ENCODE results near the gene GRPEL2. TPM values are rescaled to one million over a fixed set of nuclear protein-coding genes. Genes with fewer than 3 reads are reported as not detected.

GRPEL2 gene
- 10 to 100 TPM in 1 of 4 donors, 1 to 10 TPM in 3; 2.2 to 10.6 (median 6.4) TPM for total RNA-seq

- peaks cover 4 to 28% (median 12%) of the 10 kb centered on the region in 4 donors for H3K4me1 ChIP-seq
- no peaks in the 10 kb centered on the region for H3K9me3 ChIP-seq
- peak within 1 kb of the TSS; percentile 76 to 91 (median 87) for H3K27ac ChIP-seq
- peak within 1 kb of the TSS; percentile 50 to 84 (median 61) for H3K4me3 ChIP-seq
- peak; percentile 96 for DNase-seq
- TF ChIP-seq, protein P1, sequence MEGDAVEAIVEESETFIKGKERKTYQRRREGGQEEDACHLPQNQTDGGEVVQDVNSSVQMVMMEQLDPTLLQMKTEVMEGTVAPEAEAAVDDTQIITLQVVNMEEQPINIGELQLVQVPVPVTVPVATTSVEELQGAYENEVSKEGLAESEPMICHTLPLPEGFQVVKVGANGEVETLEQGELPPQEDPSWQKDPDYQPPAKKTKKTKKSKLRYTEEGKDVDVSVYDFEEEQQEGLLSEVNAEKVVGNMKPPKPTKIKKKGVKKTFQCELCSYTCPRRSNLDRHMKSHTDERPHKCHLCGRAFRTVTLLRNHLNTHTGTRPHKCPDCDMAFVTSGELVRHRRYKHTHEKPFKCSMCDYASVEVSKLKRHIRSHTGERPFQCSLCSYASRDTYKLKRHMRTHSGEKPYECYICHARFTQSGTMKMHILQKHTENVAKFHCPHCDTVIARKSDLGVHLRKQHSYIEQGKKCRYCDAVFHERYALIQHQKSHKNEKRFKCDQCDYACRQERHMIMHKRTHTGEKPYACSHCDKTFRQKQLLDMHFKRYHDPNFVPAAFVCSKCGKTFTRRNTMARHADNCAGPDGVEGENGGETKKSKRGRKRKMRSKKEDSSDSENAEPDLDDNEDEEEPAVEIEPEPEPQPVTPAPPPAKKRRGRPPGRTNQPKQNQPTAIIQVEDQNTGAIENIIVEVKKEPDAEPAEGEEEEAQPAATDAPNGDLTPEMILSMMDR (IDR thresholded peaks at IDR 0.05) = peak in 1 of 5 experiments; percentile 5
- TF ChIP-seq EP300 (IDR thresholded peaks at IDR 0.05; ENCODE audit: low read depth) (no peak), POLR2A (IDR thresholded peaks at IDR 0.05) (peak; percentile 58), POLR2AphosphoS5 (IDR thresholded peaks at IDR 0.05) (peak; percentile 76 to 91 (median 82))
- in situ Hi-C loops (cut with MboI; ENCODE audit: low pct_ligation_motif_present in 1 of 4, low pct_unique_long_range_greater_than_20kb in 1 of 4, low sequenced_read_pairs in 3 of 4) = loop anchor here in 1 of 4 donors (25.0 kb wide), 1 partner anchor 217 kb away; the partner anchor contains the start of gene CSNK1A1
- no peaks in the 10 kb centered on the region for H3K27me3 ChIP-seq
- 0 to 1% methylated on average over 2 to 42 of the region's 54 CpGs for WGBS, 2 donors (ENCODE audit: low coverage in 1 of 2)
- intact Hi-C loops (cut with DNase I; ENCODE audit: low total_unique reads) = no loop called here
- peaks cover 0 to 14% (median 7%) of the 10 kb centered on the region in 4 donors for H3K36me3 ChIP-seq
Observed at GRCh38 chr5:149345147-149345891, at the start of gene GRPEL2. Gene GRPEL2 (plus strand): TSS chr5:149345499. CDS start chr5:149345540, 41 bp downstream.

- intact Hi-C loops (cut with DNase I; ENCODE audit: low total_unique reads) = no loop called here
- no peaks in the 10 kb centered on the region for H3K27me3 ChIP-seq
- H3K9me3 ChIP-seq = no peaks in the 10 kb centered on the region
- H3K36me3 ChIP-seq = no peaks in the 10 kb centered on the region
- no peak overlapping the region for H3K27ac ChIP-seq
- WGBS, 2 donors (ENCODE audit: low coverage in 1 of 2) = 76% methylated on average over 5 of the region's 5 CpGs; no CpG with 5 or more reads in 1 of the 2 donors
- no peak for DNase-seq
- TF ChIP-seq EP300 (IDR thresholded peaks at IDR 0.05; ENCODE audit: low read depth) (no peak), POLR2A (IDR thresholded peaks at IDR 0.05) (no peak), POLR2AphosphoS5 (IDR thresholded peaks at IDR 0.05) (no peak)
- TF ChIP-seq, protein P1 (IDR thresholded peaks at IDR 0.05) = no peak
- H3K4me1 ChIP-seq = no peaks in the 10 kb centered on the region
- in situ Hi-C loops (cut with MboI; ENCODE audit: low pct_ligation_motif_present in 1 of 4, low pct_unique_long_range_greater_than_20kb in 1 of 4, low sequenced_read_pairs in 3 of 4) = no loop called here
- no peak overlapping the region for H3K4me3 ChIP-seq
Observed at GRCh38 chr5:149297340-149298025, 47.8 kb upstream of the GRPEL2 start.

DNA sequence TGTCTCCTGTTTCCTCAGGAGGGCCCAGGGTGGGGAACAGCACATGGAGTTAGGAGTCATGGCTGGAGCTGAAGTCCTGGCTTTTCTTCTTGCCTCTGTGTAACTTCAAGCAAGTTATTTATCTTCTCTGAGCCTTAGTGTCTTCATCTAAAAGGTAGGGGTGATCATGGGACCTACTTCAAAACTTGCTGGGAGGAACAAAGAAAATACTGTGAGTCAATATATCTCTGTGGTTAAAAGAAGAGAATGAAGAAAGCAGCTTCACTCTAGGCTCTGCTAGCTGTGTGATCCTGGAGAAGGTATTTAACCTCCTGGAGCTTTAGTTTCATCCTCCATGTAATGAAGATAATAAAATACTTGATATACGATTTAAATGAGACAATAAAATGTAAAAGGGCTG, 47.1 kb upstream of the GRPEL2 start:
- intact Hi-C loops (cut with DNase I; ENCODE audit: low total_unique reads) (no loop called here), in situ Hi-C loops (cut with MboI; ENCODE audit: low pct_ligation_motif_present in 1 of 4, low pct_unique_long_range_greater_than_20kb in 1 of 4, low sequenced_read_pairs in 3 of 4) (no loop called here)
- Histone ChIP-seq H3K4me3 (no peak overlapping the region), H3K27me3 (no peaks in the 10 kb centered on the region), H3K36me3 (no peaks in the 10 kb centered on the region), H3K4me1 (no peaks in the 10 kb centered on the region), H3K27ac (peak overlapping the region in 1 of 4 donors; percentile 3), H3K9me3 (no peaks in the 10 kb centered on the region)
- 33 to 36% methylated on average over 1 of the region's 1 CpG for WGBS, 2 donors (ENCODE audit: low coverage in 1 of 2)
- no peak for DNase-seq
- TF ChIP-seq EP300 (IDR thresholded peaks at IDR 0.05; ENCODE audit: low read depth) (no peak), POLR2A (IDR thresholded peaks at IDR 0.05) (no peak), POLR2AphosphoS5 (IDR thresholded peaks at IDR 0.05) (no peak)
- TF ChIP-seq, protein P1 (IDR thresholded peaks at IDR 0.05) = no peak

- Histone ChIP-seq H3K27me3 (no peaks in the 10 kb centered on the region), H3K4me1 (no peaks in the 10 kb centered on the region), H3K9me3 (no peaks in the 10 kb centered on the region), H3K36me3 (no peaks in the 10 kb centered on the region), H3K27ac (peak overlapping the region in 1 of 4 donors; percentile 3), H3K4me3 (no peak overlapping the region)
- TF ChIP-seq EP300 (IDR thresholded peaks at IDR 0.05; ENCODE audit: low read depth) = no peak
- TF ChIP-seq POLR2AphosphoS5 (IDR thresholded peaks at IDR 0.05) = no peak
- TF ChIP-seq POLR2A (IDR thresholded peaks at IDR 0.05) = no peak
- TF ChIP-seq, protein P1 (IDR thresholded peaks at IDR 0.05) = no peak
- intact Hi-C loops (cut with DNase I; ENCODE audit: low total_unique reads) (no loop called here), in situ Hi-C loops (cut with MboI; ENCODE audit: low pct_ligation_motif_present in 1 of 4, low pct_unique_long_range_greater_than_20kb in 1 of 4, low sequenced_read_pairs in 3 of 4) (no loop called here)
- WGBS, 2 donors (ENCODE audit: low coverage in 1 of 2) = 28 to 60% methylated on average over 2 to 10 of the region's 11 CpGs
- DNase-seq = no peak
Observed at GRCh38 chr5:149298842-149299404, 46.4 kb upstream of the GRPEL2 start.
